Measurements from ENCODE around the gene RPL38.

Gene RPL38

DNA sequence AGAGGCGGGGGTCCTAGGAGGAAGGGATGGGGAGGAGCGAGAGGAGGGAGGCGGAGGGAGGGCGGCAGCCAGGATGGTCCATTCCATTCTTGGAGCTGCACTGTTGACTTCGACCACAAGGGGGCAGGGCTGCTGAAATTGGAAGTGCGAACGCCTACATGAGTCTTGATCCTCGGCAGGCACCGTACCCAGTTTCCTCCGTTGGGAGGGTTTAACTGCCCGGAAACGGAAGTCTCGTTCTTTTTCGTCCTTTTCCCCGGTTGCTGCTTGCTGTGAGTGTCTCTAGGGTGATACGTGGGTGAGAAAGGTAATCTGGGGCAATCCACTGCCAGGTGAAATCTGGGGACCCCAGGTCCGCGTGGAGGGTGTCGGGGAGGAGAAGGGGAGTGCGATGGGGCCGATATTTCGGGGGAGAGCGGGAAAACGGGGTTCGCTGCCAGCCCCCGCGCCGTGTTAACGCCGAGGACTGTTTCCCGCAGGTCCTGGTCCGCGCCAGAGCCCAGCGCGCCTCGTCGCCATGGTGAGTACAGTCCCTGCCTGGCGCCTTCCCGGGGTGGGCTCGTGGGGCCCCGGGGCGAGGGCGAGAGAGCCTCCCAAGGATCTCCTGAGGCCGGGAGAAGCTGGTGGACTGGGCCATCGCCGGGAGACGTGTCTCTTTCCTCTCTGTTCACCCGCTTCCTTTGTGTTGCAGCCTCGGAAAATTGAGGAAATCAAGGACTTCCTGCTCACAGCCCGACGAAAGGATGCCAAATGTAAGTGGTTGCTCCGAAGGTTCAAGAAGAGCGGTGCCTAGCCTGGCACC is at the start of gene RPL38:
Gene RPL38, plus strand, starts transcription at position 240 of the 802 bp plus-strand sequence. Its CDS starts 278 bp downstream, at position 518.
- peak; percentile 99 for DNase-seq

GRCh38 chr17:74153821-74154430 is 49.6 kb upstream of the RPL38 start:
- DNase-seq, result no peak

DNA sequence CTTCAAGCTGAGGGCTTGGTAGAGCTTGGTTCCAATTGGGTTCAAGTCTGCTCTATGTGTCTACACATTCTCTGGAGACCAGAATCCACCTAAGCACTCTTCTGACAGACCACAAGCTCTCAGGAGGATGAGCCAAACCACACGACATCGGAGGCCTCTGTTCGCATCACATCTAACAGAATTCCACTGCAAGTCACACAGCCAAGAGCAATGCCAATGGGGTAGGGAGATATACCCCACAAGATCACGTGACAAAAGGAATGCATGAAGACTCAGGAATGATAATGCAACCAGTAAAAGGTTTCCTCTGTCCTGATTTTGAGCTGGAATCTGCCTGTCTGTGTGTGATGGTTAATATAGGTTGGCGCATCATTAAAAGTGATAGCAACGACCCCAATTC is 46.6 kb upstream of the RPL38 start:
- no peak for DNase-seq

DNA sequence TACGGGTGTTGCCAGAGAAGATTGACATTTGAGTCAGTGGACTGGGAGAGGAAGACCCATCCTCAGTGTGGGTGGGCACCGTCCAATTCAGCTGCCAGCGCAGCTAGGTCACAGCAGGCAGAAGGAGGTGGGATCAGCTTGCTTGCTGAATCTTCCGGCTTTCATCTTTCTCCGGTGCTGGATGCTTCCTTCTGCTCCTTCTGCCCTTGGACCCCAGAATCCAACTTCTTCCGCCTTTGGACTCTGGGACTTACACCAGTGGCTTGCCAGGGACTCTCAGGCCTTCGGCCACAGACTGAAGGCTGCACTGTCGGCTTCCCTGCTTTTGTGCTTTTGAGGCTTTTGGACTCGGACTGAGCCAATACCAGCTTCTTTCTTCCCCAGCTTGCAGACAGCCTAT is 46.1 kb upstream of the RPL38 start:
- no peak for DNase-seq

- DNase-seq, result no peak
Measured at GRCh38 chr17:74158761-74159160, 44.7 kb upstream of the RPL38 start.

DNA sequence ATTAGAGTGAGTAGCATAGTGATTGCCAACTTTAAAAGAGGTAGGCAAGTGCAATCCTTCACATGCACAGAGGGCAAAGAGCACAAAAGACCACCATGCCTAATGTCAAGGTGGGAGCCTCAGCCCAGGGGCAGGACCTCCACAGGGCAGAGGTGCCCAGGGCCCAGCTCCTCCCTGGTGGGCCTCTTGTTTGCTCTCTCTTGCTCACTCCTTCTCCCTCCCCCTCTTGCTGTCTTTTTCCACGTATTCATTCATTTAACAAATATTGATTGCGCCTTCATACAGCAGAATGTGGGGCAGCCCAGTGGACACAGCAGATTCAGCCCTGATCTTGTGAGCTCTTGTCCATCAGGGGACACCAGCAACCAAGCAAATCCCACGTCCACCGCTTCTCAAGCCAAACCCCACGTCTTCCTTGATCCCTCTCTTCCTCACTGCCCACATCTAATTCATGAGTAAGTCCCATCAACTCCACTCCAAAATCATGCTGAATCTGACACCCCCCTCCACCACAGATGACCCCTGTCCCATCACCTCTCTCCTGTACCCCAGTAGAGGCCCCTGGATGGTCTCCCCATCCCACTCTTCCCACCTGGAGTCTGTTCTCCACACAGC is 44.1 kb upstream of the RPL38 start:
- no peak for DNase-seq

DNA sequence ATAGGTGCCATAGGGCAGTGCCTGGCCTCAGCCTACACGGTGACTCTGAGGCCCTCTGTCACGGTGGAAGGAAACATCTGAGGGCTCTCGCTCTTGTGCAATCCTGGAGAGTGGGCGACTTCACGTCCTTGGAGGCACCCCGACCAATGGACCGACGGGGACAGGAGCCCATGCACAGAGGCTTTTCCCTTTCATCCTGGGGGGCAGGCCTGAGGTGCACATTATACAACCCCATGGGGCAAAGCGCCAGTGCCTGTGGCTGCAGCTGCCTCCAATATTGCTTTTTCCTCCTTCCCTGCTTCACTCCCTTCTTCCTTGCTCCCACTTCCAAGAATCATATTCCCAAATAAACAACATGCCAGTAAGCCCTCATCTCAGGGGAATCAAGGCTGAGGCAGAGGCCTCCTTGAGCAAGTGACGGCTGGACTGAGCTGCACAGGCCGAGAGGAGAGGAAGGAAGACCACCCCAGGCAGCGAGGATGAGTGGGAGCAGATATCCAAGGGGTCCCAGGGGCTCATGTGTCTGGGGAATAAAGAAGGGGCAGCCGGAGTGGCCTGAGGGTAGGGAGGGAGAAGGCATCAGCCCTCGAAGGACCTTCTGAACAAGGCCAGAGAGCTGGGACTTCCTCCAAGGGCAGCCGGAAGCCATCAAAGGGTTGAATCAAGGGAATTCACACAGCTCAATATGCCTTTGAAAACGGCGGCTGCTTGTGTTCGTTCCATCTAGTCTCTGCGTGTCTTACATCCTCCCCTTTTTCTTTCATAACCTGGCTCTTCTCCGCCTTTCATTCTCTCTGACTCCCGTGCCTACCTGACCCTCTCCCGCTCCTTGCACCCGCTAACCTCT is 42.6 kb upstream of the RPL38 start:
- DNase-seq, result no peak

- DNase-seq, result no peak
Measured at GRCh38 chr17:74161503-74161875, 42.0 kb upstream of the RPL38 start.

DNA sequence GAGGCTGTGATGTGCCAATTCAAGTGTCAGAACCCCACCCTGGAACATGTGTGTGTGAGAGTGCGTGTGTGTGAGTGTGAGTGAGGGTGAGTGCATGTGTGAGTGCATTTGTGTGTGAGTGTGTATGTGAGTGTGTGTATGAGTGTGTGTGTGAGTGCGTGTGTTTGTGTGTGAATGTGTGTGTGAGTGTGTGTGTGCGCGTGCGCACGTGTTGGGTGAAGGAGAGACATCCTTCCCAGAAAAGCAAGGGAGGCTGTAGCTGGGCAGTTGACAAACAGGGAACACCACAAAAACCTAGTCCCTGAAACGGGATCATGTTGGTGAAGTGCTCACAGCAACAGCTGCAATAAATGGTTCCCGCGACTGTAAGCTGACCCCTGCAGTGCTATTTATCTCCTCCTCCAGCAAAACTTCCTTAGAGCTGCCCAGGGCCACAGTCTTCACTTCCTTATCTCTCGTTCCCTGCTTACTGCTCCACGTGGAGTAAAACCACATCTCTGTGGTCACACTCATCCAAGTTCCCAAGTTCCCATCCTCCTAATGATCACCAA is 40.1 kb upstream of the RPL38 start:
- DNase-seq, result no peak

DNA sequence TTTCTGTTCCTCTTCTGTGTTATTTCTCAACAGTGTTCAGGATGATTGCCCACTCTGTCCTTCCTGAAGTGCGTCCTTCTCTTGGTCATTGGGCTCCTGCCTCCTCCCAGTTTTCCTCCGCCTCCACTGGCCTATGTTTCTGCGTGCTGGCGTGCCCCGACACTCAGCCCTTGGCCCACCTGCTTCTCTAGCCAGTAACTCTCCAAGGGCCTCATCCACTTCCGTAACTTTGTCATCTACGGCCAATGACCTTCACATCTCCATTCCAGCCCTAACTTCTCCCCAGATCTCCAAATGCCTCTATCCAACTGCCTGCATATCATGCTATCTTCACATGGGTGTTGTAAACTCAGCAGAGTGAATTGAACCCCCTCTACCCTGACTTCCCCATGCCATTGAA is 39.6 kb upstream of the RPL38 start:
- no peak for DNase-seq

DNA sequence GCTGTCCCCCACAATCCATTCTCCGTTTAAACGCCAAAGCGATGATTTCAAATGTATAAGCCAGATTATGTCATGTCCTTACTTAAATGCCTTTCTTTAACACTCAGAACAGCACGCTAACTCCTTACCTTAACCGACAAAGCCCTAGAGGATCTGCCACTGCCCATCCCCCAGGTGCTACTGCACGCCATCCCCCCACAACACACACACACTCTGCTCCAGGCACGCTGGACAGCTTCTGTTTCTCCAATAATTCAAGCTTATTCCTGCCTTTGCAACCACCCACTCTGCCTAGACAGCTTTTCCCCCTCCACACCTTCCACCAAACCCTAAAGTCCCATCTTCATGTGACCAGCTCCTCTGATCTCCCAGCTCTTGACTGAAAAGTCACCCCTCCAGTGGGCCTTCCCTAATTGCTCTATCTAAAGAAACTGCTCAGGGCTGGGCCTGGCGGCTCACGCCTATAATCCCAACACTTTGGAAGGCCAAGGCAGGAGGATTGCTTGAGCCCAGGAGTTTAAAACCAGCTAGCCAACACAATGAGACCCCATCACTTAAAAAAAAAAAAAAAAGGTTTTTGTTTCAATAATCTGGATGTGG is 38.9 kb upstream of the RPL38 start:
- DNase-seq, result no peak

GRCh38 chr17:74165797-74166365 is 37.6 kb upstream of the RPL38 start:
- DNase-seq, result no peak

- no peak for DNase-seq
Measured at GRCh38 chr17:74170924-74171323, 32.6 kb upstream of the RPL38 start.

GRCh38 chr17:74172700-74173099 is 30.8 kb upstream of the RPL38 start:
- DNase-seq, result no peak

GRCh38 chr17:74176546-74177001 is 26.9 kb upstream of the RPL38 start:
- DNase-seq, result peak; percentile 75

- DNase-seq, result peak; percentile 9
Measured at GRCh38 chr17:74177018-74177450, 26.4 kb upstream of the RPL38 start.

- peak; percentile 30 for DNase-seq
Measured at GRCh38 chr17:74179576-74179975, 23.9 kb upstream of the RPL38 start.

DNA sequence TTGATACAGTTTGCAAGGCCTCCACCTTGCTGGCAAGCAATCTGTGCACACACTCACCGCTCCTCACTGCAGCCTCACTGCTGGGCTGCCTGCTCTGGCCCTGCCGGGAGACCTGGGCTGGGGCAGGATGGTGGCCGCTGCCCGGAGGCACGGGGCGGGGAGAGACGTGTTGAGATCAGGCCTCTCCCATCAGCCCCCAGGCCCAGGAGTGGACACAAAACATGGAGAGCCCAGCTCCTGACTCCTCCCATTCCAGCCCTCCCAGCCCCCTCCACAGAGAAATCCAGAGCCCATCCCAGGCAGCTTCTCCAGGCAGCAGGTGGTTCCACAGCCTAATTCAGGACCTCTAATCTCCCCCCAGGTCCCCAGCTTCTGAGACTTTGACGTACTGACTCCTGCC is 23.1 kb upstream of the RPL38 start:
- DNase-seq, result no peak

- DNase-seq, result no peak
Measured at GRCh38 chr17:74181341-74181740, 22.1 kb upstream of the RPL38 start.

GRCh38 chr17:74182041-74182723 is 21.3 kb upstream of the RPL38 start:
- no peak for DNase-seq

DNA sequence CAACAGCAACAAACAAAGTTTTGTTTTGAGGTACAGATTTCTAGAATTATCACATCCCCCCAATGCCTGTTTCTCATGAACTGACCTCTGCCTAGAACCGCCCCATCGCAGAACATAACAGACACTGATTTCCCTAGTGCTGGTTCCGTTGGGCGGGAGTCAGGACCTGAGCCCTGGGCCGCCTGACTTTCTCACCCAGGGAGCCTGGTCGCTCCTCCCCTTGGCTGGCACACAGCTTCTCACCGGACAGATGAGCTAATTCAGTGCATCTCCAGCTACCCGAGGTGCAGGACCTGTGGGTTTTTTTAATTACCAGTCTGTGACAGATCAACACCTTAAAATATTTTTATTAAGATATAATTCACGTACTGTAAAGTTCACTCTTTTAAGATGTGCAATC is 20.1 kb upstream of the RPL38 start:
- no peak for DNase-seq
